KMS-11 (cell line): ENCODE data around the gene REPS1.

Experiments used
- H2AFZ ChIP-seq: fragments of 200-600 bp; sonication (generic); 2 replicates; pipeline ENCODE4 v1.6.1; 2016; ENCODE audit warnings: antibody characterized with exemption, mixed run types, low read depth
- H3K27ac ChIP-seq: fragments of 200-600 bp; sonication (generic); 2 replicates; pipeline ENCODE4 v1.6.1; 2016; ENCODE audit warnings: mild to moderate bottlenecking, mixed run types
- H3K27me3 ChIP-seq: fragments of 200-600 bp; sonication (generic); 2 replicates; pipeline ENCODE4 v1.6.1; 2017; ENCODE audit warnings: mild to moderate bottlenecking, low read depth, mixed run types, moderate library complexity; ENCODE audit not compliant: insufficient read depth
- H3K36me3 ChIP-seq: fragments of 200-600 bp; sonication (generic); 2 replicates; pipeline ENCODE4 v1.6.1; 2017; ENCODE audit warnings: mild to moderate bottlenecking, mixed run types; ENCODE audit not compliant: insufficient read depth
- H3K4me1 ChIP-seq: fragments of 200-600 bp; sonication (generic); 2 replicates; pipeline ENCODE4 v1.6.1; 2016; ENCODE audit warnings: mild to moderate bottlenecking, low read depth, mixed run types; ENCODE audit not compliant: poor library complexity, severe bottlenecking
- H3K4me2 ChIP-seq: fragments of 200-600 bp; sonication (generic); 2 replicates; pipeline ENCODE4 v1.7.0; 2016; ENCODE audit warnings: mild to moderate bottlenecking, mixed run types
- H3K4me3 ChIP-seq: fragments of 200-600 bp; sonication (generic); IDR thresholded peaks from 2 replicates; pipeline ENCODE4 v1.6.1; 2017; ENCODE audit warnings: low read depth, low read length, mixed read lengths; ENCODE audit not compliant: insufficient read depth
- H3K79me2 ChIP-seq: fragments of 200-600 bp; sonication (generic); 2 replicates; pipeline ENCODE4 v1.6.1; 2016; ENCODE audit warnings: low read depth, mixed run types; ENCODE audit not compliant: insufficient read depth
- H3K9ac ChIP-seq: fragments of 200-600 bp; sonication (generic); 2 replicates; pipeline ENCODE4 v1.6.1; 2016; ENCODE audit warnings: mild to moderate bottlenecking, mixed run types
- H4K20me1 ChIP-seq: fragments of 200-600 bp; sonication (generic); 2 replicates; pipeline ENCODE4 v1.6.1; 2016; ENCODE audit warnings: mild to moderate bottlenecking, mixed run types; ENCODE audit not compliant: insufficient read depth
- CTCF ChIP-seq: fragments of 200-600 bp; sonication (generic); conservative IDR thresholded peaks from 2 replicates; pipeline ENCODE4 v1.6.1; 2017; ENCODE audit warnings: low read depth, mild to moderate bottlenecking, antibody characterized with exemption, low read length, moderate library complexity, mixed read lengths

Gene REPS1

GRCh38 chr6:138977646-138978167, 10.3 kb downstream of the REPS1 start:
- Histone ChIP-seq H3K27ac (no peak overlapping the region), H3K9ac (no peak overlapping the region), H3K4me2 (no peak overlapping the region), H3K27me3 (no peaks in the 10 kb centered on the region), H2AFZ (no peak overlapping the region), H3K79me2 (peaks cover 67% of the 10 kb centered on the region), H3K36me3 (no peaks in the 10 kb centered on the region), H3K4me3 (no peak overlapping the region), H3K4me1 (peaks cover 28% of the 10 kb centered on the region), H4K20me1 (peaks cover 10% of the 10 kb centered on the region; the same call in 1 of the 2 replicates)
- no peak for TF ChIP-seq CTCF

- Histone ChIP-seq H3K4me1 (peaks cover 25% of the 10 kb centered on the region), H3K9ac (no peak overlapping the region), H3K79me2 (peaks cover 68% of the 10 kb centered on the region), H4K20me1 (peaks cover 13% of the 10 kb centered on the region; the same call in 1 of the 2 replicates), H3K36me3 (no peaks in the 10 kb centered on the region), H2AFZ (no peak overlapping the region), H3K4me3 (no peak overlapping the region), H3K27me3 (no peaks in the 10 kb centered on the region), H3K4me2 (no peak overlapping the region), H3K27ac (no peak overlapping the region)
- TF ChIP-seq CTCF = no peak
These were observed 10.8 kb downstream of the REPS1 start for GRCh38 chr6:138977242-138977641.

- TF ChIP-seq CTCF = no peak
- Histone ChIP-seq H3K79me2 (peaks cover 68% of the 10 kb centered on the region), H3K27me3 (no peaks in the 10 kb centered on the region), H2AFZ (no peak overlapping the region), H3K27ac (no peak overlapping the region), H4K20me1 (0 out of 2 replicates have a peak, but pooled peaks cover 6% of the 10 kb centered on the region), H3K4me2 (no peak overlapping the region), H3K36me3 (no peaks in the 10 kb centered on the region), H3K4me1 (peaks cover 20% of the 10 kb centered on the region), H3K9ac (no peak overlapping the region), H3K4me3 (no peak overlapping the region)
These were observed 12.2 kb downstream of the REPS1 start for GRCh38 chr6:138975815-138976214.

- Histone ChIP-seq H4K20me1 (0 out of 2 replicates have a peak, but pooled peaks cover 6% of the 10 kb centered on the region), H3K4me2 (peak overlapping the region; percentile 8; the same call in 1 of the 2 replicates), H3K4me1 (peaks cover 20% of the 10 kb centered on the region), H3K27me3 (no peaks in the 10 kb centered on the region), H3K27ac (no peak overlapping the region), H2AFZ (no peak overlapping the region), H3K9ac (no peak overlapping the region), H3K36me3 (no peaks in the 10 kb centered on the region), H3K79me2 (peaks cover 72% of the 10 kb centered on the region; the same call in 1 of the 2 replicates), H3K4me3 (no peak overlapping the region)
- no peak for TF ChIP-seq CTCF
These were observed 14.4 kb downstream of the REPS1 start for GRCh38 chr6:138973466-138974153.
